ENCODE results near the gene NOS2. TPM values are rescaled to one million over a fixed set of nuclear protein-coding genes. Genes with fewer than 3 reads are reported as not detected.

NOS2 gene
- total RNA-seq, 1 experiment from 2014 or later = 0.67 TPM

- POLR2A ChIA-PET (ENCODE audit: low non-redundant PET) = no interaction called here
These were observed 40.1 kb downstream of the NOS2 start for GRCh38 chr17:27760069-27760885.

GRCh38 chr17:27759528-27759927 is 40.8 kb downstream of the NOS2 start:
- Histone ChIP-seq H3K9me3 (ENCODE audit: low read depth, low read length, poor library complexity, severe bottlenecking) (no peaks in the 10 kb centered on the region), H3K4me3 (ENCODE audit: low read depth, low read length, poor library complexity, severe bottlenecking) (no peak overlapping the region), H3K4me1 (ENCODE audit: insufficient read depth, low read length, poor library complexity, severe bottlenecking) (no peaks in the 10 kb centered on the region), H3K27me3 (replicated peaks; ENCODE audit: insufficient read depth, low read depth, low read length, poor library complexity) (no peaks in the 10 kb centered on the region), H3K36me3 (ENCODE audit: insufficient read depth, low read length, poor library complexity, severe bottlenecking) (no peaks in the 10 kb centered on the region), H3K27ac (ENCODE audit: low read depth, low read length, poor library complexity, severe bottlenecking) (no peak overlapping the region)
- BruUV-seq (replicated peaks) = no TSS peak
- intact Hi-C loops (cut with micrococcal nuclease; ENCODE audit: unreplicated experiment) = loop anchor here (10.0 kb wide), 1 partner anchor 525 kb away; no protein-coding TSS in a partner anchor
- ChIA-PET POLR2A (ENCODE audit: low non-redundant PET) (no interaction called here), CTCF (interaction anchor here (0.8 to 1.9 kb wide), 3 partner anchors 19 to 492 kb away, joined by 3 to 33 read pairs (median 3); no protein-coding TSS in a partner anchor)
- no peak for DNase-seq (ENCODE audit: low spot score)
- TF ChIP-seq, protein P1, sequence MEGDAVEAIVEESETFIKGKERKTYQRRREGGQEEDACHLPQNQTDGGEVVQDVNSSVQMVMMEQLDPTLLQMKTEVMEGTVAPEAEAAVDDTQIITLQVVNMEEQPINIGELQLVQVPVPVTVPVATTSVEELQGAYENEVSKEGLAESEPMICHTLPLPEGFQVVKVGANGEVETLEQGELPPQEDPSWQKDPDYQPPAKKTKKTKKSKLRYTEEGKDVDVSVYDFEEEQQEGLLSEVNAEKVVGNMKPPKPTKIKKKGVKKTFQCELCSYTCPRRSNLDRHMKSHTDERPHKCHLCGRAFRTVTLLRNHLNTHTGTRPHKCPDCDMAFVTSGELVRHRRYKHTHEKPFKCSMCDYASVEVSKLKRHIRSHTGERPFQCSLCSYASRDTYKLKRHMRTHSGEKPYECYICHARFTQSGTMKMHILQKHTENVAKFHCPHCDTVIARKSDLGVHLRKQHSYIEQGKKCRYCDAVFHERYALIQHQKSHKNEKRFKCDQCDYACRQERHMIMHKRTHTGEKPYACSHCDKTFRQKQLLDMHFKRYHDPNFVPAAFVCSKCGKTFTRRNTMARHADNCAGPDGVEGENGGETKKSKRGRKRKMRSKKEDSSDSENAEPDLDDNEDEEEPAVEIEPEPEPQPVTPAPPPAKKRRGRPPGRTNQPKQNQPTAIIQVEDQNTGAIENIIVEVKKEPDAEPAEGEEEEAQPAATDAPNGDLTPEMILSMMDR (conservative IDR thresholded peaks at IDR 0.05; ENCODE audit: low read depth, low read length) = no peak
- TF ChIP-seq EZH2 (IDR thresholded peaks at IDR 0.05; ENCODE audit: borderline replicate concordance, low read depth, low read length, poor library complexity, severe bottlenecking) = no peak

More at GRCh38 chr17:27760069-27760885, 40.1 kb downstream of the NOS2 start:
- no TSS peak for BruUV-seq (replicated peaks)
- Histone ChIP-seq H3K27me3 (replicated peaks; ENCODE audit: insufficient read depth, low read depth, low read length, poor library complexity) (no peaks in the 10 kb centered on the region), H3K9me3 (ENCODE audit: low read depth, low read length, poor library complexity, severe bottlenecking) (no peaks in the 10 kb centered on the region), H3K36me3 (ENCODE audit: insufficient read depth, low read length, poor library complexity, severe bottlenecking) (no peaks in the 10 kb centered on the region), H3K4me3 (ENCODE audit: low read depth, low read length, poor library complexity, severe bottlenecking) (no peak overlapping the region), H3K27ac (ENCODE audit: low read depth, low read length, poor library complexity, severe bottlenecking) (no peak overlapping the region), H3K4me1 (ENCODE audit: insufficient read depth, low read length, poor library complexity, severe bottlenecking) (no peaks in the 10 kb centered on the region)
- intact Hi-C loops (cut with micrococcal nuclease; ENCODE audit: unreplicated experiment) = loop anchor here (1.0 to 5.0 kb wide), 2 partner anchors 120 to 492 kb away; no protein-coding TSS in a partner anchor
- TF ChIP-seq EZH2 (IDR thresholded peaks at IDR 0.05; ENCODE audit: borderline replicate concordance, low read depth, low read length, poor library complexity, severe bottlenecking) = no peak
- TF ChIP-seq, protein P1 (conservative IDR thresholded peaks at IDR 0.05; ENCODE audit: low read depth, low read length) = peak; percentile 94
- CTCF ChIA-PET = interaction anchor here (0.6 to 1.9 kb wide), 6 partner anchors 20 to 491 kb away, joined by 3 to 33 read pairs (median 3); no protein-coding TSS in a partner anchor
- DNase-seq (ENCODE audit: low spot score) = peak; percentile 55

DNA sequence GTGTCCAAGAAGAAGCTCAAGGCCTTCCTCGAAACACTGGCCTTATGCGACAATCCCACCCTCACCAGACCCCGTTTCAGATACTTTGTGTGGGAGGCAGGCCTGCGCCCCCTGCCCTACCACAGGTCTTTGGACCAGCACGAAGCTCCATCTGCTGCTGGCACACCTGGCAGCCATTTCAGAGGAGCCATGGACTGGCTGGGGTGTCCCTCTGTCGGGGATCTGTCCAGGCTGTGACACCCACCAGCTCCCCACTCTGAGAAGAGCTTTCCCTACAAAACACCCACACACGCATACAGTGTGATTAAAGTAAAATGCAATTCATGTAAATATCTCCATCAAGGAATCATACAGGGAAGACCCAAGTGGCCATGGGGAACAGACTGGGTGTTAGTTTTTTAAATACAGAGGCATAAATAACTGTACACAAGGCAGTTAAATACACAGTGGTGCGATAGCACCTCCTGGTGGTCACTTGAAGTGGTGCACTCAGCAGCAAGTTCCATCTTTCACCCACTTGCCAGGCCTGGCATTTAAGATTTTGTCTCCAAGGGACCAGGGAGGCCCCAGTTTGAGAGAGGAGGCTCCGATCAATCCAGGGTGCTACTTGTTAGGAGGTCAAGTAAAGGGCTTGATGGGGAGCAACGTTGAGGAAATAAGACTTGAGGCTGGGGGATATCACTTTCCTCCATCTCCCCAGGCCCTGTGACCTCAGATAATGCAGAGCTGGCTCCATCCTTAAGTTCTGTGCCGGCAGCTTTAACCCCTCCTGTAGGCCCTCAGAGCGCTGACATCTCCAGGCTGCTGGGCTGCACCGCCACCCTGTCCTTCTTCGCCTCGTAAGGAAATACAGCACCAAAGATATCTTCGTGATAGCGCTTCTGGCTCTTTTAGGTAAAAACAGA is 43.6 kb downstream of the NOS2 start:
- Histone ChIP-seq H3K36me3 (ENCODE audit: insufficient read depth, low read length, poor library complexity, severe bottlenecking) (no peaks in the 10 kb centered on the region), H3K4me3 (ENCODE audit: low read depth, low read length, poor library complexity, severe bottlenecking) (no peak overlapping the region), H3K9me3 (ENCODE audit: low read depth, low read length, poor library complexity, severe bottlenecking) (no peaks in the 10 kb centered on the region), H3K27ac (ENCODE audit: low read depth, low read length, poor library complexity, severe bottlenecking) (no peak overlapping the region), H3K4me1 (ENCODE audit: insufficient read depth, low read length, poor library complexity, severe bottlenecking) (no peaks in the 10 kb centered on the region), H3K27me3 (replicated peaks; ENCODE audit: insufficient read depth, low read depth, low read length, poor library complexity) (no peaks in the 10 kb centered on the region)
- POLR2A ChIA-PET (ENCODE audit: low non-redundant PET) = no interaction called here
- no TSS peak for BruUV-seq (replicated peaks)
- TF ChIP-seq EZH2 (IDR thresholded peaks at IDR 0.05; ENCODE audit: borderline replicate concordance, low read depth, low read length, poor library complexity, severe bottlenecking) = no peak
- TF ChIP-seq, protein P1 (conservative IDR thresholded peaks at IDR 0.05; ENCODE audit: low read depth, low read length) = peak; percentile 83
- intact Hi-C loops (cut with micrococcal nuclease; ENCODE audit: unreplicated experiment) = loop anchor here (1.0 to 10.0 kb wide), 2 partner anchors 102 to 522 kb away; no protein-coding TSS in a partner anchor
- DNase-seq (ENCODE audit: low spot score) = peak; percentile 68
- CTCF ChIA-PET = interaction anchor here (0.8 to 1.2 kb wide), 3 partner anchors 20 to 123 kb away, joined by 4 to 6 read pairs (median 5); no protein-coding TSS in a partner anchor

Data from A673 (cell line).